ENCODE results near the gene TH.

Gene TH

GRCh38 chr11:2131371-2132236 lies 40.0 kb downstream of the TH start:
- in situ Hi-C loops (cut with HindIII; ENCODE audit: low sequenced_read_pairs): no loop called here
- no peak overlapping the region for H3K4me3 ChIP-seq (ENCODE audit: low read depth, low read length)
- DNase-seq (ENCODE audit: low read depth): no peak
- TF ChIP-seq CTCF (IDR thresholded peaks at IDR 0.05; ENCODE audit: low read depth, low read length, missing control alignments): no peak

GRCh38 chr11:2130881-2131352 lies 40.7 kb downstream of the TH start:
- H3K4me3 ChIP-seq (ENCODE audit: low read depth, low read length): no peak overlapping the region
- in situ Hi-C loops (cut with HindIII; ENCODE audit: low sequenced_read_pairs): no loop called here
- TF ChIP-seq CTCF (IDR thresholded peaks at IDR 0.05; ENCODE audit: low read depth, low read length, missing control alignments): no peak
- no peak for DNase-seq (ENCODE audit: low read depth)

- DNase-seq (ENCODE audit: low read depth): no peak
- H3K4me3 ChIP-seq (ENCODE audit: low read depth, low read length): no peak overlapping the region
- in situ Hi-C loops (cut with HindIII; ENCODE audit: low sequenced_read_pairs): no loop called here
- no peak for TF ChIP-seq CTCF (IDR thresholded peaks at IDR 0.05; ENCODE audit: low read depth, low read length, missing control alignments)
Measured at GRCh38 chr11:2129699-2130366, 41.8 kb downstream of the TH start.

- no peak overlapping the region for H3K4me3 ChIP-seq (ENCODE audit: low read depth, low read length)
- in situ Hi-C loops (cut with HindIII; ENCODE audit: low sequenced_read_pairs): no loop called here
- no peak for DNase-seq (ENCODE audit: low read depth)
- TF ChIP-seq CTCF (IDR thresholded peaks at IDR 0.05; ENCODE audit: low read depth, low read length, missing control alignments): no peak
Measured at GRCh38 chr11:2129308-2129698, 42.3 kb downstream of the TH start.

- in situ Hi-C loops (cut with HindIII; ENCODE audit: low sequenced_read_pairs): no loop called here
- TF ChIP-seq CTCF (IDR thresholded peaks at IDR 0.05; ENCODE audit: low read depth, low read length, missing control alignments): no peak
- no peak for DNase-seq (ENCODE audit: low read depth)
- H3K4me3 ChIP-seq (ENCODE audit: low read depth, low read length): no peak overlapping the region
Measured at GRCh38 chr11:2128511-2129307, 42.9 kb downstream of the TH start.

GRCh38 chr11:2128130-2128510 lies 43.5 kb downstream of the TH start:
- H3K4me3 ChIP-seq (ENCODE audit: low read depth, low read length): no peak overlapping the region
- TF ChIP-seq CTCF (IDR thresholded peaks at IDR 0.05; ENCODE audit: low read depth, low read length, missing control alignments): no peak
- no peak for DNase-seq (ENCODE audit: low read depth)
- in situ Hi-C loops (cut with HindIII; ENCODE audit: low sequenced_read_pairs): no loop called here

All from astrocyte of the cerebellum (primary cell).